Right atrium auricular region (tissue), 2 donors: ENCODE data around the gene CERK. TPM values are rescaled to one million over a fixed set of nuclear protein-coding genes. Genes with fewer than 3 reads are reported as not detected.
A peak's percentile ranks its signal among the peaks of the same experiment; 100 is the strongest.

Source experiments
- DNase-seq: peaks from one replicate; pipeline ENCODE4 v3.0.0-alpha.2; 2019; ENCODE audit warnings: low spot score
- H3K27ac ChIP-seq, 2 donors: fragments of 200-600 bp; sonication (generic); 1 replicate in 1 of 2; 2 replicates in 1 of 2; pipeline ENCODE4 v1.5.1; 2016 to 2019
- H3K27me3 ChIP-seq, 2 donors: fragments of 200-600 bp; sonication (generic); one replicate each; pipeline versions ENCODE4 v1.5.1 to v1.6.0; 2017 to 2019
- H3K36me3 ChIP-seq: fragments of 200-600 bp; sonication (generic); one replicate; pipeline ENCODE4 v1.5.1; 2016
- H3K4me1 ChIP-seq, 2 donors: fragments of 200-600 bp; sonication (generic); one replicate each; pipeline versions ENCODE4 v1.5.1 to v1.6.0; 2017 to 2019
- H3K4me3 ChIP-seq, 2 donors: fragments of 200-600 bp; sonication (generic); 1 replicate in 1 of 2; 2 replicates in 1 of 2; pipeline ENCODE4 v1.5.1; 2017 to 2019; ENCODE audit warnings: mild to moderate bottlenecking in 1 of 2, moderate library complexity in 1 of 2
- H3K9me3 ChIP-seq, 2 donors: fragments of 200-600 bp; sonication (generic); one replicate each; pipeline ENCODE4 v1.5.1; 2019
- CTCF ChIP-seq, 2 donors: fragments of 200-600 bp; sonication (generic); IDR thresholded peaks; one replicate each; pipeline ENCODE4 v1.5.1; 2019; ENCODE audit warnings: antibody characterized with exemption in 2 of 2
- total RNA-seq, 2 donors: library from RNA; depleted of rRNA; stranded (reverse); fragments of >200 nt; gene quantifications; one replicate each; pipeline ENCODE4 v1.1.0, GENCODE V29; 2016

The CERK gene
- total RNA-seq, 2 donors from 2014 or later, result 46.0 to 59.8 TPM

DNA sequence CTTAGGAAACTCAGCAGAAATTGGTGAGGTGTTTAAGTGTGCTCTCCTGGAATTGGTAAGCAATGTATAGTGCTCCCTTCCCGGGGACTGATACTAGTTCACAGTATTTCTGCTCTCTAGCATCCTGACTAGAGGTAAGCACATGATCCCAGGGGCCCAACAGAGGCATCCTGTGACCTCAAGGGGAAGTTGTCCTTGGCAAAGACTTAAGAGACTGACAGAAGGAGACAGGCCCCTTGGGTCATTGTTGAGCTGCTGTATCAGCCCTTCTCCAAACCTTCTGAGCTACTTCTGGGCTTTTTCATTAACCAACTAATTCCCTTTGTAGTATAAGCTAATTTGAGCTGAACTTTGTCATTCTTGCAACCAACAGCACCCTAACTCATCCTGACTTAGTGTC, 20.1 kb upstream of the CERK start:
- TF ChIP-seq CTCF (IDR thresholded peaks at IDR 0.05), result no peak
- Histone ChIP-seq H3K36me3 (no peaks in the 10 kb centered on the region), H3K27ac (no peak overlapping the region), H3K9me3 (no peaks in the 10 kb centered on the region), H3K27me3 (no peaks in the 10 kb centered on the region), H3K4me1 (peaks cover 0 to 44% of the 10 kb centered on the region in 2 donors), H3K4me3 (no peak overlapping the region)
- DNase-seq, result no peak

- H3K4me1 ChIP-seq, result peaks cover 0 to 51% of the 10 kb centered on the region in 2 donors
- H3K27me3 ChIP-seq, result no peaks in the 10 kb centered on the region
- no peaks in the 10 kb centered on the region for H3K36me3 ChIP-seq
- no peak for DNase-seq
- H3K27ac ChIP-seq, result no peak overlapping the region
- no peak for TF ChIP-seq CTCF (IDR thresholded peaks at IDR 0.05)
- H3K9me3 ChIP-seq, result no peaks in the 10 kb centered on the region
- no peak overlapping the region for H3K4me3 ChIP-seq
Measured at GRCh38 chr22:46757104-46757503, 19.1 kb upstream of the CERK start.

- Histone ChIP-seq H3K4me3 (no peak overlapping the region), H3K36me3 (no peaks in the 10 kb centered on the region), H3K4me1 (peaks cover 0 to 53% of the 10 kb centered on the region in 2 donors), H3K27me3 (no peaks in the 10 kb centered on the region), H3K27ac (no peak overlapping the region), H3K9me3 (no peaks in the 10 kb centered on the region)
- no peak for TF ChIP-seq CTCF (IDR thresholded peaks at IDR 0.05)
- DNase-seq, result no peak
Measured at GRCh38 chr22:46756097-46756496, 18.0 kb upstream of the CERK start.

GRCh38 chr22:46755525-46755924, 17.5 kb upstream of the CERK start:
- no peak overlapping the region for H3K27ac ChIP-seq
- no peaks in the 10 kb centered on the region for H3K36me3 ChIP-seq
- peaks cover 0 to 58% of the 10 kb centered on the region in 2 donors for H3K4me1 ChIP-seq
- no peaks in the 10 kb centered on the region for H3K27me3 ChIP-seq
- no peak for DNase-seq
- H3K9me3 ChIP-seq, result no peaks in the 10 kb centered on the region
- TF ChIP-seq CTCF (IDR thresholded peaks at IDR 0.05), result no peak
- H3K4me3 ChIP-seq, result no peak overlapping the region

- Histone ChIP-seq H3K36me3 (no peaks in the 10 kb centered on the region), H3K4me1 (peaks cover 0 to 65% of the 10 kb centered on the region in 2 donors), H3K27me3 (no peaks in the 10 kb centered on the region), H3K9me3 (no peaks in the 10 kb centered on the region), H3K4me3 (no peak overlapping the region), H3K27ac (peak overlapping the region; percentile 92 to 95)
- no peak for DNase-seq
- TF ChIP-seq CTCF (IDR thresholded peaks at IDR 0.05), result no peak
Measured at GRCh38 chr22:46754826-46755225, 16.8 kb upstream of the CERK start.

GRCh38 chr22:46754110-46754799, 16.2 kb upstream of the CERK start:
- DNase-seq, result peak; percentile 99
- Histone ChIP-seq H3K27me3 (no peaks in the 10 kb centered on the region), H3K4me3 (peak overlapping the region in 1 of 2 donors; percentile 2), H3K9me3 (no peaks in the 10 kb centered on the region), H3K27ac (peak overlapping the region; percentile 92 to 95), H3K4me1 (peaks cover 0 to 69% of the 10 kb centered on the region in 2 donors), H3K36me3 (no peaks in the 10 kb centered on the region)
- TF ChIP-seq CTCF (IDR thresholded peaks at IDR 0.05), result no peak
